ENCODE results near the gene HSF2.

DNA sequence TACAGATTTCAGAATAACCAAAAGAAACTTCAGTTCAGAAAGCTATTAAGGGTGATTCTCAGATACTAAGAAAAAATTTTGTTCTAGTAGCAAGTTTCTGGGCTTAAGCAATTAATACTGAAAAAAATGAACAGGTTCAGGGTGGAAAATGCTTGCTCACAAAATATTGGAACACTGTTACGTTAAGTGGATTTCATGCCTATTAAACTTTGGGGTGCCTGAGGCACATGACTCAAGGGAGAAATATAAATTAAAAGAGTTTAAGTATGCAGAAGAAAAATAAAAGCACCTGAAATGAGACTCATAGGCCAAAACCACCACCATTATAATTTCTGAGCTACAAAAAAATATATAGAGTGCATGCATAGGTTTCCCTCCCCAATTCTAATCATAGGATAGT is 32.3 kb upstream of the HSF2 start:
- TF ChIP-seq, protein P1, sequence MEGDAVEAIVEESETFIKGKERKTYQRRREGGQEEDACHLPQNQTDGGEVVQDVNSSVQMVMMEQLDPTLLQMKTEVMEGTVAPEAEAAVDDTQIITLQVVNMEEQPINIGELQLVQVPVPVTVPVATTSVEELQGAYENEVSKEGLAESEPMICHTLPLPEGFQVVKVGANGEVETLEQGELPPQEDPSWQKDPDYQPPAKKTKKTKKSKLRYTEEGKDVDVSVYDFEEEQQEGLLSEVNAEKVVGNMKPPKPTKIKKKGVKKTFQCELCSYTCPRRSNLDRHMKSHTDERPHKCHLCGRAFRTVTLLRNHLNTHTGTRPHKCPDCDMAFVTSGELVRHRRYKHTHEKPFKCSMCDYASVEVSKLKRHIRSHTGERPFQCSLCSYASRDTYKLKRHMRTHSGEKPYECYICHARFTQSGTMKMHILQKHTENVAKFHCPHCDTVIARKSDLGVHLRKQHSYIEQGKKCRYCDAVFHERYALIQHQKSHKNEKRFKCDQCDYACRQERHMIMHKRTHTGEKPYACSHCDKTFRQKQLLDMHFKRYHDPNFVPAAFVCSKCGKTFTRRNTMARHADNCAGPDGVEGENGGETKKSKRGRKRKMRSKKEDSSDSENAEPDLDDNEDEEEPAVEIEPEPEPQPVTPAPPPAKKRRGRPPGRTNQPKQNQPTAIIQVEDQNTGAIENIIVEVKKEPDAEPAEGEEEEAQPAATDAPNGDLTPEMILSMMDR (IDR thresholded peaks at IDR 0.05; ENCODE audit: low read depth, low read length, poor library complexity, severe bottlenecking) = no peak
- no peak for TF ChIP-seq EZH2phosphoT487 (IDR thresholded peaks at IDR 0.05; ENCODE audit: borderline replicate concordance, low read length)

Data from DOHH2 (cell line).